Duodenal mucosa (tissue), 2 donors: ENCODE measurements around the gene FNBP1.

Experiments
- H3K27ac ChIP-seq: one replicate; pipeline ENCODE4 v1.7.0; 2013; ENCODE audit warnings: low read depth, low read length
- H3K27me3 ChIP-seq, 2 donors: one replicate each; pipeline ENCODE4 v1.7.0; 2013; ENCODE audit warnings: low read length in 2 of 2, control low read depth in 1 of 2; ENCODE audit not compliant: insufficient read depth in 2 of 2, control insufficient read depth in 1 of 2
- H3K36me3 ChIP-seq, 2 donors: one replicate each; pipeline ENCODE4 v1.7.0; 2013; ENCODE audit warnings: low read length in 2 of 2, control low read depth in 1 of 2; ENCODE audit not compliant: insufficient read depth in 2 of 2, control insufficient read depth in 1 of 2
- H3K4me1 ChIP-seq, 2 donors: one replicate each; pipeline ENCODE4 v1.7.0; 2013; ENCODE audit warnings: low read length in 2 of 2, control low read depth in 1 of 2; ENCODE audit not compliant: insufficient read depth in 2 of 2, control insufficient read depth in 1 of 2
- H3K4me3 ChIP-seq, 2 donors: one replicate each; pipeline ENCODE4 v1.7.0; 2013; ENCODE audit warnings: low read length in 2 of 2, low read depth in 1 of 2
- H3K9ac ChIP-seq, 2 donors: one replicate each; pipeline ENCODE4 v1.7.0; 2013; ENCODE audit warnings: low read length in 2 of 2, low read depth in 1 of 2
- H3K9me3 ChIP-seq, 2 donors: one replicate each; pipeline ENCODE4 v1.7.0; 2013; ENCODE audit warnings: low read length in 2 of 2, control low read depth in 1 of 2; ENCODE audit not compliant: control insufficient read depth in 1 of 2

The FNBP1 gene

DNA sequence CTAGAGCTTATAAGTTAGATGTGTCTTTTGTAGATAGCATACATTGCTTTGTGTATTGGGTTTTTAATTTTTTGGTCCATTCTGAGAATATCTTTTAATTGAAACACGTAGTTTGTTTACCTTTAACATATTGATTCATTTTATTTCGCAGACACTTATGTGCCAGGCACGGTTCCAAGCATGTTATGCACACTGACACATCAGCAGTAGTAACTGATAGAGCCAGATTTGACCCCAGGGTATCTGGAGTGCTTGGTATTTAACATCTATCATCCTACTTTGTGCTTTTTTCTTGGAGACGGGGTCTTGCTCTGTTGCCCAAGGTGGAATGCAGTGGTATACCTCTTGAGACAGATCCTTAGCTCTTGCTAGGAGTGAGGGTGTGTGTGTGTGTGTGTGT, 135.8 kb downstream of the FNBP1 start:
- peaks cover 6% of the 10 kb centered on the region in 2 donors for H3K36me3 ChIP-seq
- H3K4me3 ChIP-seq: no peak overlapping the region

DNA sequence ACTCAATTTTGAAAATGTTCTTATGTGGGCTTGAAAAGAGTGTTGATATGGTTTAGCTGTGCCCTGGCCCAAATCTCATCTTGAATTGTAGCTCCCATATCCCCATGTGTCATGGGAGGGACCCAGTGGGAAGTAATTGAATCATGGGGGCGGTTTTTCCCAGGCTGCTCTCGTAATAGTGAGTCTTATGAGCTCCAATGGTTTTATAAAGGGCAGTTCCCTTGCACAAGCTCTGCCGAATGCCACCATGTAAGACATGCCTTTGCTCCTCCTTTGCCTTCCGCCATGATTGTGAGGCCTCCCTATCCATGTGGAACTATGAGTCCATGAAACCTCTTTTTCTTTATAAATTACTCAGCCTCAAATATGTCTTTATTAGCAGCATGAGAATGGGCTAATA, 136.7 kb downstream of the FNBP1 start:
- no peaks in the 10 kb centered on the region for H3K4me1 ChIP-seq
- no peak overlapping the region for H3K27ac ChIP-seq
- H3K4me3 ChIP-seq: no peak overlapping the region
- peaks cover 6% of the 10 kb centered on the region in 2 donors for H3K36me3 ChIP-seq
- H3K27me3 ChIP-seq: no peaks in the 10 kb centered on the region
- H3K9me3 ChIP-seq: no peaks in the 10 kb centered on the region
- H3K9ac ChIP-seq: no peak overlapping the region

More for the DNA sequence above, 135.8 kb downstream of the FNBP1 start:
- Histone ChIP-seq H3K4me1 (no peaks in the 10 kb centered on the region), H3K27ac (no peak overlapping the region), H3K27me3 (no peaks in the 10 kb centered on the region), H3K9me3 (no peaks in the 10 kb centered on the region), H3K9ac (no peak overlapping the region)

DNA sequence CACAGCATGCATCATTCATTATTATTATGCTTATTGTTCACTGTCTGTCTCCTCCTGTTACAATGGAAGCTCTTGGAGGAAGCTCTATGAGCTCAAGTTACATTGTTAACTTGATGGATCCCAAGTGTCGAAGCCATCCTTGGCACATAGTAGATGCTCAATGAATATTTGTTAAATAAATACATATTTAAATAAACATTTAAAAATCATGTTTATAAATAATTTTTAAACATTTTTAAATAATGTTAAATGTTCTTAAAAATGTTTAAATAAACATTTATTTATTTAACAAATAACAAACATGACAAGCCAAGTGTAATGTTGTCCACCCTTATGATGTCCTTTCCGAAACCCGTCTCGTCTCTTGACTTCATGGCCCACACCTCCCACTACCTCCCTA, 138.3 kb downstream of the FNBP1 start:
- no peak overlapping the region for H3K4me3 ChIP-seq
- no peaks in the 10 kb centered on the region for H3K9me3 ChIP-seq
- no peaks in the 10 kb centered on the region for H3K27me3 ChIP-seq
- H3K9ac ChIP-seq: no peak overlapping the region
- H3K27ac ChIP-seq: no peak overlapping the region
- H3K36me3 ChIP-seq: peaks cover 6 to 16% of the 10 kb centered on the region in 2 donors
- no peaks in the 10 kb centered on the region for H3K4me1 ChIP-seq

DNA sequence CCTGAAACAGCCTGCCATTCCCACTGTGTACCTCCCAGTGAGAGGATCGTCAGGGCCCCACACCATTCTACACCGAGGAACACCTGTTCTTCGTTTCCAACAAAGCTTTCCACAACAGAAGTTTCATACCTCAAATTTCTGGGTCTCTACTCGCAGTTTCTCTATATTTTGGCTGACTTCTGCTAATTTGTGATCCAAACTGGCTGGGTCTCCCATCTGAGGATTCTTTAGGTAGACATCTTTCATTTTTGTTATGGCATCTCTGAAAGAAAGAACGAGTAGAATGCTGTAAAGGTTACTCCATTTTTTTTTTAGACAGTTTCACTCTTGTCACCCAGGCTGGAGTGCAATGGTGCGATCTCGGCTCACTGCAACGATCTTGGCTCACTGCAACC, 140.3 kb downstream of the FNBP1 start:
- H3K4me3 ChIP-seq: no peak overlapping the region
- H3K36me3 ChIP-seq: peaks cover 0 to 9% of the 10 kb centered on the region in 2 donors
- H3K27me3 ChIP-seq: no peaks in the 10 kb centered on the region
- H3K4me1 ChIP-seq: no peaks in the 10 kb centered on the region
- no peak overlapping the region for H3K27ac ChIP-seq
- H3K9me3 ChIP-seq: no peaks in the 10 kb centered on the region
- no peak overlapping the region for H3K9ac ChIP-seq

DNA sequence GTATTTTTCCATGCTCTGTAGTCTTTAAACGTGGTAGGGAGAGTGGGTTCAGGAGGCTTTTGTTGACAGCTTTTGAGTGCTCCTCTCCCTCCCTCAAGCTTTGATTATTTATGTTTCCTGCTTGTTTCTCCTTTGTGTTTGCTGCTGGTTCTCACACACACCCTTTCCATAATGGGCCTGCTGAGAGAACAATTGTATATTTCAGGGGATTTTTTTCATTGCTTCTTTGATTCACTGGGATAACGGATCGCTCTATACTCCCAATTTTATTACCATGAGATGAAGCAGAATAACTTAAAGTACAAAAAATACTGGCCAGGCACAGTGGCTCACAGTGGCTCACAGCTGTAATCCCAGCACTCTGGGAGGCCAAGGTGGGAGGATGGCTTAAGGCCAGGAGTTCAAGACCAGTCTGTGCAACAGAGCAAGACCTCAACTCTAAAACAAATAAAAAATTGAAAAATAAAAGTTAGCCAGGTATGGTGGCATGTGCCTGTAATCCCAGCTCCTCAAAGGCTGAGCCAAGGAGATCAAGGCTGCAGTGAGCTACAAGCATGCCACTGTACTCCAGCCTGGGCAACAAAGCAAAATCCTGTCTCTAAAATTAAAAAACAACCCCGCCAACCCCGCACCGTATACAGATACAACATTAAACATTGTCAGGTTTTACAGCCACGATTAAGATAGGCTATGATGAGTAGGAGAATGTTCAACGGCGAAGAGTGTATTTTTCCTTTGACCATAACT, 140.8 kb downstream of the FNBP1 start:
- Histone ChIP-seq H3K27me3 (no peaks in the 10 kb centered on the region), H3K36me3 (peaks cover 0 to 9% of the 10 kb centered on the region in 2 donors), H3K9ac (no peak overlapping the region), H3K4me3 (no peak overlapping the region), H3K4me1 (no peaks in the 10 kb centered on the region), H3K27ac (no peak overlapping the region), H3K9me3 (no peaks in the 10 kb centered on the region)

DNA sequence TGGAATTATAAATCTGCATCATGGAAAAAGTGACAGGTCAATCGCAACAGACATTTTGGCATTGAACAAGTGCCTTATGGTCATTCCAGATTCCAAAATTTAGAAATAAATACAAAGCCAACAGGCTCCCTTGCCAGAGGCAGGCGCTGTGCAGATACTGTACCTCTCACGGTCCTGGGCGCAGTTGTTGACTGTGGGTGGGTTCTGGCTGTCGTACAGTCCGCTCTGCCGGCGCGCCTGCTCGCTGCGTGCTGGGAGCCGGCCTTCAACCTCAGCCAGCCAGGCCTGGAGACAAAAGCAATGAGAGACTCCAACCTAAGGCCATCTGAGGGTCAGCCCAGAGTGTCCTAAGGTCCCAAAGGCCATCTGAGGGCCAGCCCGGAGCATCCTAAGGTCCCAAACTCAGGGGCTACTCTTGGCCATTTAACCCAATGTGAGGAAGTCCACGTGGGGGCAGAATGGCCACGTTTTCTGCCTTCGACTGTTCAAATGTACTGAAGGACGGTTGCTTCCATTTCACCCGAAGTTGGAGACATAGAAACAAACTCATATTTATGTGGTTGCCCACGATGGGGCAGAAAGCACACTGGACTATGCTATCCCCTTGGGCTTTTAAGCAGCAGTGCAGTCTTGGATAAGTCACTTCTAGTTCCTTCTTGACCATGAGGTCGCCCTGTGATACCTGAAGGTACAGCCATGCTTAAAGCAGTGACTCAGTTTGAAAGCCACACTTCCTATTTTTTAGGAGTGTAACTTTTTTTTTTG, 142.5 kb downstream of the FNBP1 start:
- Histone ChIP-seq H3K4me3 (no peak overlapping the region), H3K4me1 (no peaks in the 10 kb centered on the region), H3K27ac (no peak overlapping the region), H3K9me3 (no peaks in the 10 kb centered on the region), H3K36me3 (peaks cover 0 to 15% of the 10 kb centered on the region in 2 donors), H3K27me3 (no peaks in the 10 kb centered on the region), H3K9ac (no peak overlapping the region)

DNA sequence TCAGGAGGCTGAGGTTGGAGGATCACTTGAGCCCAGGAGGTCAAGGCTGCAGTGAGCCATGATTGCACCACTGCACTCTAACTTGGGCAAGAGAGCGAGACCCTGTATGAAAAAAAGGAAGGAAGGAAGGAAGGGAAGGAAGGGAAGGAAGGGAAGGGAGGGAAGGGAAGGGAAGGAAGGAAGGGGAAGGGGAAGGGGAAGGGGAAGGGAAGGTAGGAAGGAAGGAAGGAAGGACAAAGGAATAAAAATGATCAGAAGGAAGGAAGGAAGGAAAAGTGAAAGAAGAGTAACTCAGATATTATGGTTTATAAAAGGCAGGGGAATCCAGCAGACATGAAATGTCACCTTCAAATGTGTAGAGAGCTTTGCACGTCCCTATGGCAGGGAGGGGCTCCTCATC, 143.4 kb downstream of the FNBP1 start:
- Histone ChIP-seq H3K36me3 (peaks cover 0 to 15% of the 10 kb centered on the region in 2 donors), H3K27ac (no peak overlapping the region), H3K4me1 (no peaks in the 10 kb centered on the region), H3K27me3 (no peaks in the 10 kb centered on the region), H3K9ac (no peak overlapping the region), H3K4me3 (no peak overlapping the region), H3K9me3 (no peaks in the 10 kb centered on the region)

DNA sequence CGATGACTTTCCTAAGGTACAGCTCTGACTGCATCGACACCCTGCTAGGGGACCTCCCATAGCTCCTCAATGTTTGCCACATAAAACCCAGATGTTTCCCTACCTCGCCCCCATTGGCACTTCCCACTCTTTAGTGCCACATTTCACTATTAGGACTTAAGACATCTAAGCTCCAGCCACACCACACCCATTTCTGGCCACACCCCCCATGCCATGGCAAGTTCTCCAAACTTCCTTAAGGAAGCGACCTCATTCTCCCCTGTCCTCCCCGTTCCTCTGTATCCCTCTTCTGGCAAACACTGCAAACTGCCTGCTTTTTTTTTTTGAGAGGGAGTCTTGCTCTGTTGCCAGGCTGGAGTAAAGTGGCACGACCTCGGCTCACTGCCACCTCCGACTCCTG, 144.8 kb downstream of the FNBP1 start:
- H3K9me3 ChIP-seq: no peaks in the 10 kb centered on the region
- H3K4me3 ChIP-seq: no peak overlapping the region
- no peak overlapping the region for H3K9ac ChIP-seq
- no peaks in the 10 kb centered on the region for H3K27me3 ChIP-seq
- no peak overlapping the region for H3K27ac ChIP-seq
- peaks cover 0 to 15% of the 10 kb centered on the region in 2 donors for H3K36me3 ChIP-seq
- H3K4me1 ChIP-seq: peaks cover 0 to under 1% of the 10 kb centered on the region in 2 donors

DNA sequence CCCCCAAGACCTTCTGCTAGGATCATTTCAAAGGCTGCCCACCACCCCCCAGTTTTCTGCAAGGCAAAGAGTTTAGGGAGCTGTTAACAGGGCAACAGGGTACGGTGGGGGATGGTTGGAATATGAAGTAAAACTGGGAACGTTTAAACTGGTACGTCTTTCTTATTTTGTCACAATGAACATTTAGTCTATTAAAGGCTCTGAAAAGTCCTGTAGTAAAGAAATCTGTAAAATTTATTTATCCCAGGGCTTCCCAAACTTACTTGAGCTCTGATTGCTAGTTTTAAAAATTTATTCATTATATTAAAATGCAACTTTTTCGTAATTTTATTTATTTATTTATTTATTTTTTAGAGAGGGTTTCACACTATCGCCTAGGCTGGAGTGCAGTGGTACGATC, 145.7 kb downstream of the FNBP1 start:
- Histone ChIP-seq H3K9me3 (no peaks in the 10 kb centered on the region), H3K27me3 (no peaks in the 10 kb centered on the region), H3K36me3 (peaks cover 0 to 15% of the 10 kb centered on the region in 2 donors), H3K27ac (no peak overlapping the region), H3K9ac (no peak overlapping the region), H3K4me1 (peaks cover 0 to 5% of the 10 kb centered on the region in 2 donors), H3K4me3 (no peak overlapping the region)
